K562 (cell line): ENCODE results near the gene COX5A. TPM values are rescaled to one million over a fixed set of nuclear protein-coding genes. Genes with fewer than 3 reads are reported as not detected.
A peak's percentile ranks its signal among the peaks of the same experiment; 100 is the strongest.

Source experiments
- GTF2F1 ChIP-seq: IDR thresholded peaks from 2 replicates; pipeline ENCODE4 v1.6.1; 2011; ENCODE audit warnings: low read depth, low read length, improper control_type of control experiment
- MEF2D ChIP-seq: conservative IDR thresholded peaks from 2 replicates; pipeline ENCODE4 v1.6.1; 2016; ENCODE audit warnings: low read depth, missing genetic modification characterization, missing compliant biosample characterization
- NCOA6 ChIP-seq: fragments of 450-650 bp; IDR thresholded peaks from 2 replicates; pipeline ENCODE4 v1.6.1; 2017; ENCODE audit warnings: mild to moderate bottlenecking
- POLR2B ChIP-seq: fragments of 450-650 bp; IDR thresholded peaks from 2 replicates; pipeline ENCODE4 v1.6.1; 2018; ENCODE audit warnings: low read depth; ENCODE audit not compliant: partially characterized antibody
- RBM15 ChIP-seq: fragments of 200-400 bp; formaldehyde crosslinking; IDR thresholded peaks from 2 replicates; pipeline ENCODE4 v1.6.1; 2018; ENCODE audit warnings: mild to moderate bottlenecking, low read length, moderate library complexity; ENCODE audit not compliant: insufficient read depth
- SETDB1 ChIP-seq: IDR thresholded peaks from one replicate; pipeline ENCODE4 v1.6.1; 2012; ENCODE audit warnings: low read length, control low read depth, inconsistent platforms
- TAF9B ChIP-seq: fragments of 450-650 bp; IDR thresholded peaks from 2 replicates; pipeline ENCODE4 v1.6.1; 2018; ENCODE audit warnings: mild to moderate bottlenecking; ENCODE audit not compliant: partially characterized antibody
- THRAP3 ChIP-seq: fragments of 450-650 bp; IDR thresholded peaks from 2 replicates; pipeline ENCODE4 v1.6.1; 2016; ENCODE audit warnings: mild to moderate bottlenecking, inconsistent platforms, borderline replicate concordance
- XRCC4 ChIP-seq: IDR thresholded peaks from one replicate; pipeline ENCODE4 v1.6.1; 2011; ENCODE audit not compliant: insufficient read depth, insufficient read length; ENCODE audit errors: extremely low read depth
- ZNF124 ChIP-seq: sonication (generic); formaldehyde crosslinking; IDR thresholded peaks from 2 replicates; pipeline ENCODE4 v1.8.1; 2022; ENCODE audit warnings: missing genetic modification reagents
- ZNF316 ChIP-seq: fragments of 450-650 bp; IDR thresholded peaks from 2 replicates; pipeline ENCODE4 v1.6.1; 2016
- ZNF668 ChIP-seq: fragments of 250-450 bp; sonication (Bioruptor Pico); IDR thresholded peaks from 2 replicates; pipeline ENCODE4 v1.8.0; 2022; ENCODE audit warnings: mild to moderate bottlenecking, inconsistent platforms
- polyA plus RNA-seq, 8 experiments: library from polyadenylated mRNA; depleted of rRNA in 4 of 8; stranded (reverse) in 5 of 8; unstranded in 3 of 8; fragments of >200 nt; fragmentation: Nextera tagmentation in 2 of 8; fragmentation: Illumina TruSeq in 1 of 8; extraction: Ambion mirVana in 2 of 8; extraction: Trizol in 1 of 8; gene quantifications; 2 replicates each; pipeline versions ENCODE4 v1.2.1 to v1.2.3, GENCODE V29; 2011 to 2014; ENCODE audit warnings: inconsistent platforms in 1 of 8, missing spikeins in 1 of 8
- total RNA-seq, 7 experiments: library from RNA; depleted of rRNA in 6 of 7; stranded (reverse); fragments of >200 nt in 6 of 7; fragmentation: Illumina TruSeq in 2 of 7; extraction: Trizol in 2 of 7; gene quantifications; 2 replicates each; pipeline versions ENCODE4 v1.2.1 to v1.2.3, GENCODE V29; 2011 to 2021; ENCODE audit warnings: low replicate concordance in 1 of 7
- TF ChIP-seq, protein P1 (sequence below): sonication (generic); formaldehyde crosslinking; IDR thresholded peaks from 2 replicates; pipeline ENCODE4 v1.8.0; 2023; ENCODE audit warnings: missing genetic modification reagents, mild to moderate bottlenecking, borderline replicate concordance
- TF ChIP-seq, protein P2 (sequence below): fragments of 450-650 bp; IDR thresholded peaks from 2 replicates; pipeline ENCODE4 v1.7.1; 2018; ENCODE audit warnings: mild to moderate bottlenecking, low read depth; ENCODE audit not compliant: partially characterized antibody
- TF ChIP-seq, protein P3 (sequence below): fragments of 450-650 bp; formaldehyde crosslinking; IDR thresholded peaks from 2 replicates; pipeline ENCODE4 v1.4.0; 2020; ENCODE audit warnings: mild to moderate bottlenecking, moderate library complexity
- TF ChIP-seq, protein P4 (sequence below): conservative IDR thresholded peaks from 2 replicates; pipeline ENCODE4 v1.6.1; 2011; ENCODE audit warnings: low read depth, mild to moderate bottlenecking, low read length; ENCODE audit not compliant: control insufficient read depth
- TF ChIP-seq, protein P5 (sequence below): fragments of 450-650 bp; IDR thresholded peaks from 2 replicates; pipeline ENCODE4 v1.6.1; 2018; ENCODE audit warnings: mild to moderate bottlenecking, low read depth; ENCODE audit not compliant: partially characterized antibody

COX5A gene
- total and polyA plus RNA-seq, 9 of the 15 experiments (the other 6 are each of a cell fraction or from before 2014, with no cell fraction given), result 86.8 to 553 (median 371) TPM

DNA sequence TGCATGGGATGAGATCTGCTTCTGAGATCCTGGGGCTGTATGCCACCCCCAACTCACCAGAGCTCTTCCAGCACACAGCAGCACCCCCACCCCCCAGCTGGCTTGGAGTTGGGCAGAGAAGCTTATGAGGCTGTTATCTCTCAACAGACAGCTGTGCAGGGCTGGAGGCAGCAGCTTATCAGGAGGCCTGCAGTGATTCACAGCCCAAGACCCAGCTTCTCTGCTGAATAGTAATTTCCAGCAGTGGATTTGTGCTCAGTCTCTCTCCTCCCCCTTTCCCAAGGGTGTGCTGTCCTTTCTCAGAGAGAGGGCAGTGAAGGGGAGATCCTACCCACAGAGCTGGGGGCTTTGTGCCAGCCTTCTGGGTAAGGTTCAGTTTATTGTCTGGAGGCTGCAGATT lies 16.6 kb upstream of the COX5A start (continued):
- TF ChIP-seq, protein P1, sequence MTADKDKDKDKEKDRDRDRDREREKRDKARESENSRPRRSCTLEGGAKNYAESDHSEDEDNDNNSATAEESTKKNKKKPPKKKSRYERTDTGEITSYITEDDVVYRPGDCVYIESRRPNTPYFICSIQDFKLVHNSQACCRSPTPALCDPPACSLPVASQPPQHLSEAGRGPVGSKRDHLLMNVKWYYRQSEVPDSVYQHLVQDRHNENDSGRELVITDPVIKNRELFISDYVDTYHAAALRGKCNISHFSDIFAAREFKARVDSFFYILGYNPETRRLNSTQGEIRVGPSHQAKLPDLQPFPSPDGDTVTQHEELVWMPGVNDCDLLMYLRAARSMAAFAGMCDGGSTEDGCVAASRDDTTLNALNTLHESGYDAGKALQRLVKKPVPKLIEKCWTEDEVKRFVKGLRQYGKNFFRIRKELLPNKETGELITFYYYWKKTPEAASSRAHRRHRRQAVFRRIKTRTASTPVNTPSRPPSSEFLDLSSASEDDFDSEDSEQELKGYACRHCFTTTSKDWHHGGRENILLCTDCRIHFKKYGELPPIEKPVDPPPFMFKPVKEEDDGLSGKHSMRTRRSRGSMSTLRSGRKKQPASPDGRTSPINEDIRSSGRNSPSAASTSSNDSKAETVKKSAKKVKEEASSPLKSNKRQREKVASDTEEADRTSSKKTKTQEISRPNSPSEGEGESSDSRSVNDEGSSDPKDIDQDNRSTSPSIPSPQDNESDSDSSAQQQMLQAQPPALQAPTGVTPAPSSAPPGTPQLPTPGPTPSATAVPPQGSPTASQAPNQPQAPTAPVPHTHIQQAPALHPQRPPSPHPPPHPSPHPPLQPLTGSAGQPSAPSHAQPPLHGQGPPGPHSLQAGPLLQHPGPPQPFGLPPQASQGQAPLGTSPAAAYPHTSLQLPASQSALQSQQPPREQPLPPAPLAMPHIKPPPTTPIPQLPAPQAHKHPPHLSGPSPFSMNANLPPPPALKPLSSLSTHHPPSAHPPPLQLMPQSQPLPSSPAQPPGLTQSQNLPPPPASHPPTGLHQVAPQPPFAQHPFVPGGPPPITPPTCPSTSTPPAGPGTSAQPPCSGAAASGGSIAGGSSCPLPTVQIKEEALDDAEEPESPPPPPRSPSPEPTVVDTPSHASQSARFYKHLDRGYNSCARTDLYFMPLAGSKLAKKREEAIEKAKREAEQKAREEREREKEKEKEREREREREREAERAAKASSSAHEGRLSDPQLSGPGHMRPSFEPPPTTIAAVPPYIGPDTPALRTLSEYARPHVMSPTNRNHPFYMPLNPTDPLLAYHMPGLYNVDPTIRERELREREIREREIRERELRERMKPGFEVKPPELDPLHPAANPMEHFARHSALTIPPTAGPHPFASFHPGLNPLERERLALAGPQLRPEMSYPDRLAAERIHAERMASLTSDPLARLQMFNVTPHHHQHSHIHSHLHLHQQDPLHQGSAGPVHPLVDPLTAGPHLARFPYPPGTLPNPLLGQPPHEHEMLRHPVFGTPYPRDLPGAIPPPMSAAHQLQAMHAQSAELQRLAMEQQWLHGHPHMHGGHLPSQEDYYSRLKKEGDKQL (CRISPR knock-in tag), result no peak
- no peak; the same call in 1 of the 2 replicates for TF ChIP-seq ZNF668 (CRISPR knock-in tag)
- no peak for TF ChIP-seq SETDB1
- TF ChIP-seq NCOA6, result no peak
- TF ChIP-seq THRAP3, result no peak
- TF ChIP-seq, protein P2, sequence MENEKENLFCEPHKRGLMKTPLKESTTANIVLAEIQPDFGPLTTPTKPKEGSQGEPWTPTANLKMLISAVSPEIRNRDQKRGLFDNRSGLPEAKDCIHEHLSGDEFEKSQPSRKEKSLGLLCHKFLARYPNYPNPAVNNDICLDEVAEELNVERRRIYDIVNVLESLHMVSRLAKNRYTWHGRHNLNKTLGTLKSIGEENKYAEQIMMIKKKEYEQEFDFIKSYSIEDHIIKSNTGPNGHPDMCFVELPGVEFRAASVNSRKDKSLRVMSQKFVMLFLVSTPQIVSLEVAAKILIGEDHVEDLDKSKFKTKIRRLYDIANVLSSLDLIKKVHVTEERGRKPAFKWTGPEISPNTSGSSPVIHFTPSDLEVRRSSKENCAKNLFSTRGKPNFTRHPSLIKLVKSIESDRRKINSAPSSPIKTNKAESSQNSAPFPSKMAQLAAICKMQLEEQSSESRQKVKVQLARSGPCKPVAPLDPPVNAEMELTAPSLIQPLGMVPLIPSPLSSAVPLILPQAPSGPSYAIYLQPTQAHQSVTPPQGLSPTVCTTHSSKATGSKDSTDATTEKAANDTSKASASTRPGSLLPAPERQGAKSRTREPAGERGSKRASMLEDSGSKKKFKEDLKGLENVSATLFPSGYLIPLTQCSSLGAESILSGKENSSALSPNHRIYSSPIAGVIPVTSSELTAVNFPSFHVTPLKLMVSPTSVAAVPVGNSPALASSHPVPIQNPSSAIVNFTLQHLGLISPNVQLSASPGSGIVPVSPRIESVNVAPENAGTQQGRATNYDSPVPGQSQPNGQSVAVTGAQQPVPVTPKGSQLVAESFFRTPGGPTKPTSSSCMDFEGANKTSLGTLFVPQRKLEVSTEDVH, result peak; percentile 54
- TF ChIP-seq POLR2B, result no peak
- TF ChIP-seq RBM15, result no peak
- TF ChIP-seq MEF2D (tag), result peak; percentile 74; the same call in 1 of the 2 replicates
- TF ChIP-seq, protein P3, sequence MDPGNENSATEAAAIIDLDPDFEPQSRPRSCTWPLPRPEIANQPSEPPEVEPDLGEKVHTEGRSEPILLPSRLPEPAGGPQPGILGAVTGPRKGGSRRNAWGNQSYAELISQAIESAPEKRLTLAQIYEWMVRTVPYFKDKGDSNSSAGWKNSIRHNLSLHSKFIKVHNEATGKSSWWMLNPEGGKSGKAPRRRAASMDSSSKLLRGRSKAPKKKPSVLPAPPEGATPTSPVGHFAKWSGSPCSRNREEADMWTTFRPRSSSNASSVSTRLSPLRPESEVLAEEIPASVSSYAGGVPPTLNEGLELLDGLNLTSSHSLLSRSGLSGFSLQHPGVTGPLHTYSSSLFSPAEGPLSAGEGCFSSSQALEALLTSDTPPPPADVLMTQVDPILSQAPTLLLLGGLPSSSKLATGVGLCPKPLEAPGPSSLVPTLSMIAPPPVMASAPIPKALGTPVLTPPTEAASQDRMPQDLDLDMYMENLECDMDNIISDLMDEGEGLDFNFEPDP, result no peak
- TF ChIP-seq, protein P4, sequence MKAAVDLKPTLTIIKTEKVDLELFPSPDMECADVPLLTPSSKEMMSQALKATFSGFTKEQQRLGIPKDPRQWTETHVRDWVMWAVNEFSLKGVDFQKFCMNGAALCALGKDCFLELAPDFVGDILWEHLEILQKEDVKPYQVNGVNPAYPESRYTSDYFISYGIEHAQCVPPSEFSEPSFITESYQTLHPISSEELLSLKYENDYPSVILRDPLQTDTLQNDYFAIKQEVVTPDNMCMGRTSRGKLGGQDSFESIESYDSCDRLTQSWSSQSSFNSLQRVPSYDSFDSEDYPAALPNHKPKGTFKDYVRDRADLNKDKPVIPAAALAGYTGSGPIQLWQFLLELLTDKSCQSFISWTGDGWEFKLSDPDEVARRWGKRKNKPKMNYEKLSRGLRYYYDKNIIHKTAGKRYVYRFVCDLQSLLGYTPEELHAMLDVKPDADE, result peak; percentile 93
- TF ChIP-seq XRCC4, result no peak
- no peak for TF ChIP-seq ZNF316
- no peak for TF ChIP-seq GTF2F1
- TF ChIP-seq, protein P5, sequence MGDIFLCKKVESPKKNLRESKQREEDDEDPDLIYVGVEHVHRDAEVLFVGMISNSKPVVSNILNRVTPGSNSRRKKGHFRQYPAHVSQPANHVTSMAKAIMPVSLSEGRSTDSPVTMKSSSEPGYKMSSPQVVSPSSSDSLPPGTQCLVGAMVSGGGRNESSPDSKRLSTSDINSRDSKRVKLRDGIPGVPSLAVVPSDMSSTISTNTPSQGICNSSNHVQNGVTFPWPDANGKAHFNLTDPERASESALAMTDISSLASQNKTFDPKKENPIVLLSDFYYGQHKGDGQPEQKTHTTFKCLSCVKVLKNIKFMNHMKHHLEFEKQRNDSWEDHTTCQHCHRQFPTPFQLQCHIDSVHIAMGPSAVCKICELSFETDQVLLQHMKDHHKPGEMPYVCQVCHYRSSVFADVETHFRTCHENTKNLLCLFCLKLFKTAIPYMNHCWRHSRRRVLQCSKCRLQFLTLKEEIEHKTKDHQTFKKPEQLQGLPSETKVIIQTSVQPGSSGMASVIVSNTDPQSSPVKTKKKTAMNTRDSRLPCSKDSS, result no peak
- peak; percentile 85 for TF ChIP-seq TAF9B
- no peak for TF ChIP-seq ZNF124 (CRISPR knock-in tag)
